RCC 7860 (cell line): ENCODE data around the gene FZD2.
"Not testable (repeated sequence)": the region's sequence is repeated elsewhere in the genome, so short reads cannot be mapped to it uniquely, and the experiment has no call there.

Source experiments
- DNase-seq: peaks from one replicate; pipeline ENCODE4 v3.0.0-alpha.2; 2015; ENCODE audit warnings: low spot score
- FAIRE-seq: peaks from 2 replicates; lab custom pipeline; 2012; peaks lifted over from hg19 to GRCh38; lab: Jason Lieb, UNC

FZD2 gene

GRCh38 chr17:44546671-44547606, 10.3 kb upstream of the FZD2 start:
- FAIRE-seq (no peak), DNase-seq (peak; percentile 31)

GRCh38 chr17:44547625-44548267, 9.5 kb upstream of the FZD2 start:
- FAIRE-seq (no peak), DNase-seq (no peak)

- no peak for FAIRE-seq
- DNase-seq: no peak
These were observed 8.7 kb upstream of the FZD2 start for GRCh38 chr17:44548376-44549230.

DNA sequence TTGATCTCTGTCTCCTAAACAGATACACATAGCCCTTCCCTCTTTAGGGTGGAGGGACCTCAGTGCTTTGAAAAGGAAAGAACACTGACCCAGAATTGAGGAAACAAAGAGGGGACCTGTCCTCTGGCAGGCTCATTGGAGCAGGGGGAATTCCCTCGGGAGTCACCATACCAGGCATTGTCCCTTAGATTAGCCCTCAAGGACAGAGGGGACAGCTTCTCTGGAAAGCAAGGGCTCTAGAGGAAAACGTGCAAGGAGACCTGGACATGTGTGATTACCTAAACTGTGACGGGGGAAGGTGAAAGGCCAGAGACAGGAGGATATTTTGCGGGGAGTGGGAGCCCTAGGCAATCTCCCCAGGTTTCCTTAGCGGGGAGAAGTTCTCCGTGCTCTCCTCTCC, 7.6 kb upstream of the FZD2 start:
- DNase-seq: no peak
- no peak for FAIRE-seq

GRCh38 chr17:44552361-44552760, 4.9 kb upstream of the FZD2 start:
- DNase-seq: no peak
- FAIRE-seq: no peak

DNA sequence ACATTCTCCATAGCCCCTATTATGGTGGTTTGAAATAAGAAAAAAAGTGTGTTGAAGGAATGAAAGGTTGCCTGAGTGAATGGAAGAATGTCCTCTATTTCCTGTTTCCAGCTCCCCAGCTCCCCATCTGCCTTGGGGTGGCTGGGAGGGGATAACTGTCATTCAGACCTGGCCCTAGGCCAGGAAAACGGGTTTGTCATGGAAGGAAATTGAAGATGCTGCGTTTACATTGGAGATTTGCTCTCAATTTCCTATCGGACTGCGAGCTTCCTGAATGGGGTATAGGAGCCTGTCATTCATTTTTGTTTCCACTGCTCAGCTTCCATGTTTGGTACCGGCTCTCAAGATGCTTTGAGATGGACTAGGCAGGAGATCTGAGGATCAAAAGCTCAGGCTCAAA, 2.2 kb upstream of the FZD2 start:
- no peak for DNase-seq
- FAIRE-seq: no peak

DNA sequence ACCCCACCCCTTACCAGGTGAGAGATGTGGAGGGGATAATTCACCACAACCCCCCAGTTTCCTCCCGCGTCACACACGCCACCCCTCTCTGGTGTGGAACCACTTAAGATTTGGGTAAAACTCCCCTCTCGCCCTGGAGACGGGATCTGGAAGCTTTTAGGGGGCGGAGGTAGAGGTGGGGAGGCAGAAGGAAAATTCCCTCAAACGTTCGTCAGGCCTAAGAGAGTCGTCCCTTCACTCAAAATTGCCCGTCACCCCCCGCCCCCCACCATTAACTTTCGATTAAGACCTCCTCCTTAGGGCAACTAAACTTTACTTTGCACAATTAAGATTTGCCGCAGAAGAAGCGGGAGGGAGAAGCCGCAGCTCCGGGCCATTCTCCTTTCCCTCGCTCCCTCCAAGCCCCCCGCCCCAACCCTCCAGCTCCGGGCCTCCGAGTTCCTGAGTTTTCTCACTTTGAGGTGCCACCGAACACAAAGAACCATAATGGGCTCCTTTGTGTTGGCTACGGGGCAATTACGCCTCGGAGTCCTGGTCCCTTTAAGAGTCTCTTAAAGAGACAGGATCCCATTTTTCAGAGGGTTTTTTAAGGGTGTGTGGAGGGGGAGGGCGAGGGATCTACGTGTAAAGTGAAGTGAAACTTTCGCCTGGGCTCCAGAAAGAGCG, 985 bp upstream of the FZD2 start:
- DNase-seq: peak; percentile 22
- FAIRE-seq: peak; percentile 38

- DNase-seq (no peak), FAIRE-seq (no peak)
These were observed 484 bp downstream of the FZD2 start for GRCh38 chr17:44557651-44558285.

- DNase-seq: no peak
- no peak for FAIRE-seq
These were observed 1.0 kb downstream of the FZD2 start for GRCh38 chr17:44558334-44558709.

GRCh38 chr17:44558710-44559633, 1.7 kb downstream of the FZD2 start:
- DNase-seq: no peak
- no peak for FAIRE-seq

- FAIRE-seq: no peak
- DNase-seq: no peak
These were observed 2.6 kb downstream of the FZD2 start for GRCh38 chr17:44559634-44560554.

- DNase-seq: no peak
- no peak for FAIRE-seq
These were observed 3.9 kb downstream of the FZD2 start for GRCh38 chr17:44561237-44561623.

DNA sequence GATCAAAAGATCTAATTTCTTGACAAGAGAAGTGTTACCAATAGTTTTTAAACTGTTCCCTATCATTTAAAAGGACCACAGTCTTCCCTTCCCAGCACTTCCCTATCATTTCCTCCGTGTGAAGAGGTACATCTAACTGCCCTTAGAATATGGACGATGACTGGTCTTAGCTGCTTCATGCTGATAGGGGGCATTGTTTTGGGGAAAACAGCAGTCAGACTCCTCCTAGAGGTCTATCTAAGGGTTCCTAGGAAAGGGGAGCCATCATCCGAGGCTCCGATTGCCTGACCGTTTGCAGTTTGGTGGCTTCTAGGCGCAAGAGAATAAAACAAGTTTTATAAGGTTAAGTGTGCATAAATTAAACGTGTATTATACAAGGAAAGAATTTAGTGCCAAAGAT, 7.1 kb downstream of the FZD2 start:
- DNase-seq (no peak), FAIRE-seq (no peak)

DNA sequence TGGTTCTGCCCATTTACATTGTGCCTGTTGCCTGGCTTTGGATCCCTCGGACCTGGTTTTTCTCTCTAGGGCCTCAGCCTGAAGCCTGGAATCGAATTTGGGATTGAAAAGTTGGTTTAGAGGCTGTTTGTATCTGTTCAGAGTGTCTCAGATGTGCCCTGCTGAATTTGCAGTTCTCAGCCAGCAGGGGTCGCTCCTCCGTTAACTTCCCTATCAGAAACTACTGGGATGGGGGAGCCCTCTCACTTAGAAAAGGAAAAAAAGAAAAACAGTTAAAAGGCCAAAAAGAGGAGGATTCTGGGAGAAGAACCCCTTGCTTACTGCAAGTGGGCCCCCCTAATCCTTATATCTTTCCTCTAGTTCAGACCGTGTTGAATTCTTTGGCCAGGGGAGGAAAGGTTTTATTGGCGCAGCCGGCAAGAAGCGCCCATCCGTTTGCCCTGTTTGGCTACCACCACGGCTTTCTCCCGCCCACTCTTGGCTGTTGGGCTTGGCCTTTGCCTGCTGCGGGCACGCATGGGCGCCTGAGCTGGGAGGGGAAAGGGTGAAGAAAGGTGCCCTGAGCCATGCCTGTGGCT, 8.7 kb downstream of the FZD2 start:
- FAIRE-seq: no peak
- no peak for DNase-seq

DNA sequence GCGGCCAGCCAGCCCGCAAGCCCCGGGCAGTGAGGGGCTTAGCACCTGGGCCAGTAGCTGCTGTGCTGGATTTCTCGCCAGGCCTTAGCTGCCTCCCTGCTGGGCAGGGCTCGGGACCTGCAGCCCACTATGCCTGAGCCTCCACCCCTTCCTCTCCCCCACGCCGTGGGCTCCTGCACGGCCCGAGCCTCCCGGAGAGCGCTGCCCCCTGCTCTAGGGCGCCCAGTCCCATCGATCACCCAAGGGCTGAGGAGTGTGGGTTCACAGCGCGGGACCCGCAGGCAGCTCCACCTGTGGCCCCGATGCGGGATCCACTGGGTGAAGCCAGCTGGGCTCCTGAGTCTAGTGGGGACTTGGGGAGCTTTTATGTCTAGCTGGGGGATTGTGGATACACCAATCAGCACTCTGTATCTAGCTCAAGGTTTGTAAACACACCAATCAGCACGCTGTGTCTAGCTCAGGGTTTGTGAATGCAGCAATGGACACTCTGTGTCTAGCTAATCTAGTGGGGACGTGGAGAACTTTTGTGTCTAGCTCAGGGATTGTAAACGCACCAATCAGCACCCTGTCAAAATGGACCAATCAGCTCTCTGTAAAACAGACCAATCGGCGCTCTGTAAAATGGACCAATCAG, 11.1 kb downstream of the FZD2 start:
- not testable (repeated sequence) for FAIRE-seq, DNase-seq

DNA sequence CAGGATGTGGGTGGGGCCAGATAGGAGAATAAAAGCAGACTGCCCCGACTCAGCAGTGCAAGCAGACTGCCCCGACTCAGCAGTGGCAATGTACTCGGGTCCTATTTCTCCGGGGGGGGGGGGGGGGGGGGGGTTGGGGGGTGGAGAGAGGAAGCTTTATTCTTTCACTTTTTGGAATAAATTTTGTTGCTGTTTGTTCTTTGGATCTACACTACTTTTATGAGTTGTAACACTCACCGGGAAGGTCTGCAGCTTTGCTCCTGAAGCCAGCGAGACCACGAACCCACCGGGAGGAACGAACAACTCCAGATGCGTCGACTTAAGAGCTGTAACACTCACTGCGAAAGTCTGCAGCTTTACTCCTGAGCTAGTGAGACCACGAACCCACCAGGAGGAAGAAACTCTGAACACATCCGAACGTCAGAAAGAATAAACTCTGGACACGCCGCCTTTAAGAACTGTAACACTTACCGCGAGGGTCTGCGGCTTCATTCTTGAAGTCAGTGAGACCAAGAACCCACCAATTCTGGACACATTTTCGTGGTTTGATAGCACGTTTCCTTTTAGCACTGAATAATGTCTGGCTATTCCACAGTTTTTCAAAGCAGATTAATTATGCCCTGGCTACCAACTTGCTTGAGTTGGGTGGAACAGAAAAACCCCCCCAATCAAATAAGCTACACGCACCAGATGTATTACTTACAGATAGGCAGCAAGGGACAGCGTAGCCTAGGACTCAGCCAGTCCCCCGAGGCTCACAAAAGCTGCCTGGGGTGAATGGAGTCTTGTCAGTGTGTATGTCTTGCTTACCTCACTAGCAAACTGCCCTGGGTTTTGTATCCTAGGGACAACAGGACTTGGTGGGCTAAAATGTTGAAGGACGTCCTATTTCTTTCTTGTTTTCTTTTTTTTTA, 11.9 kb downstream of the FZD2 start:
- DNase-seq (no peak), FAIRE-seq (no peak)
